SK-N-SH (cell line): ENCODE measurements around the gene ADORA2A.

ENCODE experiments used
- EP300 ChIP-seq, 2 experiments: IDR thresholded peaks; 2 replicates each; pipeline versions ENCODE4 v1.4.0 to v1.6.1; 2012; ENCODE audit warnings: borderline replicate concordance in 1 of 2, low read depth in 1 of 2, low read length in 1 of 2
- GABPA ChIP-seq: IDR thresholded peaks from 2 replicates; pipeline ENCODE4 v1.4.0; 2012; ENCODE audit warnings: low read depth, mild to moderate bottlenecking
- GATA2 ChIP-seq: sonication (generic); formaldehyde crosslinking; IDR thresholded peaks from 2 replicates; pipeline ENCODE4 v1.5.0; 2020; ENCODE audit warnings: mild to moderate bottlenecking, missing genetic modification reagents
- POLR2AphosphoS5 ChIP-seq: IDR thresholded peaks from 2 replicates; pipeline ENCODE4 v1.6.1; 2012; ENCODE audit warnings: low read depth, low read length
- SMC3 ChIP-seq: IDR thresholded peaks from 2 replicates; pipeline ENCODE4 v1.6.1; 2012; ENCODE audit warnings: low read depth, low read length, improper control_type of control experiment
- TF ChIP-seq, protein P1 (sequence below): fragments of 200-600 bp; sonication (generic); IDR thresholded peaks from 2 replicates; pipeline ENCODE4 v1.6.1; 2017; ENCODE audit warnings: antibody characterized with exemption, mild to moderate bottlenecking, moderate library complexity
- TF ChIP-seq, protein P2 (sequence below): IDR thresholded peaks from 2 replicates; pipeline ENCODE4 v1.4.0; 2012; ENCODE audit warnings: low read depth

DNA sequence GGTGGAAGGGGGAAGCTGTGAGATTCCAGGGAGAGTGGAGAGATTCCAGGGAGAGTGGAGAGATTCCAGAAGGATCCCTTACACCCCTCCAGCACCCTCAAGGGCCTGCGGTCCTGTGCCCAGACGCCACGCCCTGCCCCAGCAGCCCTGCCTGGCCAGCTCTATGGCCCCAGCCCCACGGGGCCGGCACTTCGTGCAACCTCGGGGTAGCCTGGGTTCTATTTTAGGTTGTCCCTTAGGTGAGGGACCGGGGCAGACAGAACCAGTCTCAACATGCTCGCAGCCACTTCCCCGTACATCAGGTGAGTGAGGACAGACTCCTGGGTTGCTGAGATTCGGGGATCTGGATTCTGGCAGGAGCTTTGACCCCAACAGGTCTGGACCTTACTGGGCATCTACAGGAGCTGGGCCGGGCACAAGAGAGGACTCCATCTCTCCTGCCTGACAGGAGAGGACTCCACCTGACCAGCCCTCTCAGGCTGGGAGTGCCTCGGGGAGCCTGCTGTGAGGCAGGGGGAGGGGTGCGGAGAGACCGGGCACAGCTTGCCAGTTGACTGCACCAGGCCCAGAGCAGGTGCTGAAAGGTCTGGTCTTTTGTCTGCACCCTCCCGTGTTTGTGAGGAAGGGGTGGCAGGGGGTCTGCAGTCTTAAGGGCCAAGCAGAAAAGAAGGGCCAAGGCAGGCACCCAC is 8.5 kb upstream of the ADORA2A start:
- TF ChIP-seq GATA2 (CRISPR knock-in tag) (no peak), POLR2AphosphoS5 (no peak), SMC3 (no peak), EP300 (IDR thresholded peaks at IDR 0.05; ENCODE audit: borderline replicate concordance in 1 of 2, low read depth in 1 of 2, low read length in 1 of 2) (no peak), GABPA (no peak)
- TF ChIP-seq, protein P1, sequence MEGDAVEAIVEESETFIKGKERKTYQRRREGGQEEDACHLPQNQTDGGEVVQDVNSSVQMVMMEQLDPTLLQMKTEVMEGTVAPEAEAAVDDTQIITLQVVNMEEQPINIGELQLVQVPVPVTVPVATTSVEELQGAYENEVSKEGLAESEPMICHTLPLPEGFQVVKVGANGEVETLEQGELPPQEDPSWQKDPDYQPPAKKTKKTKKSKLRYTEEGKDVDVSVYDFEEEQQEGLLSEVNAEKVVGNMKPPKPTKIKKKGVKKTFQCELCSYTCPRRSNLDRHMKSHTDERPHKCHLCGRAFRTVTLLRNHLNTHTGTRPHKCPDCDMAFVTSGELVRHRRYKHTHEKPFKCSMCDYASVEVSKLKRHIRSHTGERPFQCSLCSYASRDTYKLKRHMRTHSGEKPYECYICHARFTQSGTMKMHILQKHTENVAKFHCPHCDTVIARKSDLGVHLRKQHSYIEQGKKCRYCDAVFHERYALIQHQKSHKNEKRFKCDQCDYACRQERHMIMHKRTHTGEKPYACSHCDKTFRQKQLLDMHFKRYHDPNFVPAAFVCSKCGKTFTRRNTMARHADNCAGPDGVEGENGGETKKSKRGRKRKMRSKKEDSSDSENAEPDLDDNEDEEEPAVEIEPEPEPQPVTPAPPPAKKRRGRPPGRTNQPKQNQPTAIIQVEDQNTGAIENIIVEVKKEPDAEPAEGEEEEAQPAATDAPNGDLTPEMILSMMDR: no peak
- TF ChIP-seq, protein P2, sequence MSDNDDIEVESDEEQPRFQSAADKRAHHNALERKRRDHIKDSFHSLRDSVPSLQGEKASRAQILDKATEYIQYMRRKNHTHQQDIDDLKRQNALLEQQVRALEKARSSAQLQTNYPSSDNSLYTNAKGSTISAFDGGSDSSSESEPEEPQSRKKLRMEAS: no peak
